HTERT RPE-1 (cell line): ENCODE measurements around the gene GTF2H4.

Source experiments
- in situ Hi-C: fragments of 300-500 bp; cut with MboI; formaldehyde crosslinking; loops from 4 replicates; pipeline ENCODE4 v1.14.3; 2020; ENCODE audit warnings: low sequenced_read_pairs

Gene GTF2H4

DNA sequence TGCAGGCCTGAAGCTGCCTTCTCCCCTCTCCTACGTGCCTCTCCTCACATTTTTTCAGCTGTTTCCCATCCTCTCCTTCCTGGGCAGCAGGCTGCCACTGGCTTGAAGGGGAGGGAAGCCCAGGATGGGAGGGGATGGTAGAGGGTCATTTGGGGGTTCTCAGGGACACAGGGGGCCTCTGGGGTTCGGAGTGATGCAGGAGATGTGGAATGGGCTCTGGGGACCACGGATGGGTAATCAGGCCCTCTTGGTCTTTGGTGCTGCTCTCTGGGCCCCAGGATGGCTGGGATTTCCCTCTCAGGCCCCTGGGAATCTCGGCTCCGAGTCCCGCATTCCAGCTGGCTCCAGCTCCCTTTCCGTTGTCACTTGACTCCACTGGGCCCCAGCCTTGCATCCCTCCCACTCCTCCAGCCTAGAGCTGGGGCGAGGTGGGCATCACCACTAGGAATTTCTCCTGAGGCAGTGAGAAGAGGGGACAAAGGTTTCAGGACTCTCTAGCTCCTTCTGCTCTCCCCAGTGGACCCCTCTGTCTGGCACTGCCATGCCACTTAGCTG is 25.7 kb upstream of the GTF2H4 start:
- in situ Hi-C loops = no loop called here

DNA sequence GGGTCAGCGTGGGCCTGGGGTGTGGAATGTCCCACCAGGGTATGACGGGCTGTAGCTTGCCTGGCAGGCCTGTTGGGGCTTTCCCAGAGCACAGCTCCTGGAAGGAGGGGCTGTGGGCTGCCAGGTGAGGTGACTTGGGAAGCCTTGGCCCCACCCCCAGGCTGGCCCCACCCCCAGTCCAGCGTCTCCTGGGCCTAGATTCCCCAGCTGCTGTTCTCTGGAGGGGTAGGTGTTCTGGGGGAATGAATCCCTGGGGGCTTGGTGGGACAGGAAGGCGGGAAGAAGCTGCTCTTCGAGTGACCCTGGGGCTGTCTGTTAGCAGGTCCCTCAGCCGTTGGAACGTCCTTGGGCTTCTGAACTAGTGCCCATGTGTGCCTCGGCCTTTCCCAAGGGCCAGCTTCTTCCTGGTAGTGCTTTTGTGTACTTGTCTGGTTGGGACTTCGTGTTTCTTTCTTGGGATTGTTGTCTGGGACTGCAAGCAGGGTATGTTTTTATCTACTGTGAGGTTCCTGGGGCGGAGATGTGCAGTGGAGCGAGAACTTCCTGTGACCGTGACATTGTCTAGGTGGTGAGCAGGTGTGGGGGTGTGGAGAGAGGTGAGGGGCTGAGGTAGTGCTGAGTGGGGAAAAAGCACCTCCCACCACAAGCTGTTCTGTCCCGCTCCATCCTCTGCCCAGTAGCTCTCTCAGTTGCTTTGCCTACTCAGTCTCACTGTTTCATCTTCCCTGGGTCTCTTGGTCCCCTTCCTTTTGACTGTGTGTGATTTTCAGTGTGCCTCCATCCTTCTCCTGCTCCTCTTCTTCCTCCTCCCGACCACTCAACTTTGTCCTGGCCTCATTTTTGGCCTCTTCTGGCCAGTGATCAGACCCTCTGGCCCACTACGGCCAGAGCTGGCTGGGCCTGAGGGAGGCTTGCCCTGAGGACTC is 25.0 kb upstream of the GTF2H4 start:
- in situ Hi-C loops = no loop called here

DNA sequence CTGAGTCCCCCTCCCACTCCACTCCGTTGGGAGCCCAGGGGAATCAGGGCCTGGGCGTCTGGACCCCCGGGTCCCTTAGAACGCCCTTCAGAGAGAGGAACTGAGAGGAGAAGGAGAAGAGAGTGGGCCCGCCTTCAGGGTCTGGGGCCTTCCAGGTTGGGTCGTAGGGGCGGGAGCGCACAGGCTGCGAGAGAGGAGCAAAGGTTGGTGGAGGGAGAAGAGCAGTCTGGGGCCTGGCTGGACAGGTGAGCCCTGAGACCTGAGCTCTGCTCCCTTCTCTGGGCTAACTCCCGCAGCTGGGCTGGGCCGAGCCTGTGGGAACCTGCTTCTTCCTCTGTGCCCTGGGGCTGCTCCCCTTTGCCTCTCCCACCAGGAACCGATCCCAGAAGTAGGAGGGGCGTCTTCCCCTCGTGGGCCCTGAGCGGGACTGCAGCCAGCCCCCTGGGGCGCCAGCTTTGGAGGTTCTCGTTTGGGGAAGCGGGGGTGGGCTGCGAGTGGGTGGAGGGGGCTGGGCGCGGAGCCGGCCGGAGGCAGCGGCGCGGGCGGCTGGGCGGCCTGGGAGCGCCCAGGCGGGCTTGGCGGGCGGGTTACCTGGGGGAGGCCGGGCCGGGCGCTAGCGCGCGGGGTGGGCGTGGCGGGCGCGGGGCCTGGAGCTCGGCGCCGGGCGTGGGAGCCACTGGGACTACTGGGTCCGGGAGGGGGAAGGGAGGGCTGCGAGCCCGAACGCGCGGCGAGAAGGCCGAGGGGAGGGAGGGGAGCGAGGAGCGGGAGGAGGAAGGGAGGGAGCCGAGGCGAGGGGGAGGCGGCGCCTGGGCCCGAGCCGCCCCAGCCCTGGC is 24.1 kb upstream of the GTF2H4 start, which contains the start of gene DDR1:
Gene DDR1 (plus strand): TSS at position 835 of the 836 bp plus-strand sequence. CDS start 4,211 bp downstream, outside the sequence.
- in situ Hi-C loops = no loop called here

DNA sequence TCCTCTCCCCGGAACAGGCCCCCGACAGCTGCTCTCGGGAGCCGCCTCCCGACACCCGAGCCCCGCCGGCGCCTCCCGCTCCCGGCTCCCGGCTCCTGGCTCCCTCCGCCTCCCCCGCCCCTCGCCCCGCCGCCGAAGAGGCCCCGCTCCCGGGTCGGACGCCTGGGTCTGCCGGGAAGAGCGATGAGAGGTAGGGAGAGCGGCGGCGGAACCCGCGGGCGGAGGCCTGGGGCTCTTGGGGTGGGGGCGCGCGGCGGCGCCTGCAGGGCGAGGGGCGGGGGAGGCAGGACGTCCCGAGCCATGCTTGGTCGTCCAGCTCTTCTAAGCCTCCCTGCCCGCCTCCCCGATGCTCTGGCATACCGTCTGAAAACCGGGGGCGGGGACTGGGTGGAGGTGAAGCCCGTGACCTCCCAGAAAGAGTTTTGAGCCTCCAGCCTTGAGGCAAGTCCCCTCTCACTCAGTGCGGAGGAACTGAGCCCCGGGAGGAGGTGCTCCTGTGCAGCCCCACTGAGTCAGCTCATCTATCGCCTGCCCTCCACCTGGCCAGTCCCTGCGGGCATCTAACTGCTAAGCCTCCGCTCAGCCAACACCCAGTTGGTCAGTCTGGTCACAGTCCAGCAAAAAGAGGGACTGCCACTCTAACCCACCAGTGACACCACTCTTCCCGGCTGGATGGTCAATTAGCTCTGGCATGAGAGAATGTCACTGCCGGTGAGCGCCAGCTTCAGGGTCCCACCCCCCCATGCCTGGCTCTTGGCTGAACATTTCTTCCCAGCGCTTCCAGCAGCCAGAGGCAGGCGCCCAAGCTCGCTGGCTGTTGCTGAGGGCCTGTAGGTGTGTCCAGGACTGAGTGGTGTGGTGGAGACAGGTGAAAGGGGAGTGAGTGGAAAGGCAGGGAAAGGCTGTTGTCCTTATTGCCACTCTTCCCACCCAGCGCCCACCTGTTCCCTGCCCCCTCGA is 23.2 kb upstream of the GTF2H4 start:
- in situ Hi-C loops = no loop called here

DNA sequence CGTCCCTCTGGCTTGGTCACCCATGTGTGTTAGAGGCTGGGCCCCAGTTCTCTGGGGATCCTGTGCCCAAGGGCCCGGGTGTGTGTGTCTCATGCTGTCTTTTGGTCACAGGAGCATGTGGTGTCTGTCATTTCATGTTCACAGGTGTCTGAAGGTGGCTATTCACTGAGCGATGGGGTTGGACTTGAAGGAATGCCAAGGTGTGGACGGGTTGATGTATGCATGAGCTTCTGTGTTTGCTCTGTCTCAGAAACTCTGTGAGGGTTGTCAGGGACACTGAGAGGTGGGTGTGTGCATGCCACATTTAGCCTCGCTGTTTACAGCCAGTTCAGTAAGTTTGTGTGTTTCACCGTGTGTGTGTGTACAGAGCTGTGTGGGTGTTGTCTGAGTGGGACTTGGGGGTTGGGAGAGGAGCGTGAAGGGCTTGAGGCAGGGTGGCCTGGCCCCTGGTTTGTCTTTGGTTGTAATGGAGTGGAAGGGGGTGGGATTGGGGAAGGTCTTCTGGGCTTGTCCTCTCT is 22.5 kb upstream of the GTF2H4 start:
- in situ Hi-C loops = no loop called here

DNA sequence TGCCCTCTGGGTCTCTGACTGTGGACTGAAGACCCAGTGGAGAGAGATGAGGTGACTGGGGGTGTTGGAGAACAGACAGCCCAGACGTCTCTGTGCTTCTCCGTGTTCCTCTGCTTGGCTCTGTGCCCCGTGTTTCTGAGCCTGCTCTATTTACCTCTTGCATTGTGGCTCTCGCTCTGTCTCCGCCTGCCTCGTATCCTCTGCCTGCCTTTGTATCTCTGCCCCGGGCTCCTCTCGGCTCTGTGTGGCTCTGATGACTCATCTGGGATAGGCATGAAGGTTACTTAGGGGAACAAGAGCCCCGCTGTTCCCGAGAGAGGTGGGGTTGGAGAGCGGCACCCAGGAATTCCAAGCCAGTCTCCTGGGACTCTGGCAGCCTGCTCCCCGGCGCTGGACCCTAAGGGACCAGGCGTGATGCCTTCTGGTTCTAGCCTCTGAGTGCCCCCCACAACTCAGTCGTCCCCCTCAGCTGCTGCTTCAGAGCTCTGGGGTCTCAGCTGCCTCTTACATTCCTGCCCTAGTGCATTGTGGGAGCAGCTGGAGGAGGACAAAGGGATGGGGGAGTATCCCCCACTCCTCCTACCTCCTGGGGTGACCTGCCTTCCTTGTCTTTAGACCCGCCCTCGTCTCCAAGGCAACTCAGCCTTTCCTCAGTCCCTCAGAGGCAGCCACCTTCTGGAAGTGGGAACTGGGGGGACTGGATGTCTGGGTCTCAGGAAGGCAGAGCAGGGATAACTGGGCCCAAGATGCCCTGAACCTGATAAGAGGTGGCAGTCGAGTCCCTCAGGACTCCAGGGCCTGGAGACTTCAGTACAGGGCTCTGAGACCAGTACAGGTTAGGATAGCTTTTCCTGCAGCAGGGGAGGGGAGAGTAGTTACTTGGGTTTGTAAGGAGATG is 21.8 kb upstream of the GTF2H4 start:
- in situ Hi-C loops = no loop called here

DNA sequence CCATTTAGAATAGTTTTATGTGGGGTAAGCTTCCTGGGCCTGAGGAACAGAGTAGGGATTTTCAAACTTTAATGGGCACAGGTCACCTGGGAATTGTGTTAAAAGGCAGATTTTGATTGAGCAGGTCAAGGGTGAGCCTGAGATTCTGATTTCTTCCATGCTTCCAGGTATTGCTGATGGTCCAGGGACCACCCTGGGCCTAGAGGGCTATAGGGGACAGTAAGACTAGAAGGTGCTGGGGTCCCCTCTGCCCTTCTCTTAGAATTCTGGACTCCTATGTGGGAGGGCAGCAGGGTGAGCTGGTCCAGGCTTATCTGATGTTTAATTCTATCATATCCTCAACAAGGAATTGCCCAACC is 21.1 kb upstream of the GTF2H4 start:
- in situ Hi-C loops = no loop called here

DNA sequence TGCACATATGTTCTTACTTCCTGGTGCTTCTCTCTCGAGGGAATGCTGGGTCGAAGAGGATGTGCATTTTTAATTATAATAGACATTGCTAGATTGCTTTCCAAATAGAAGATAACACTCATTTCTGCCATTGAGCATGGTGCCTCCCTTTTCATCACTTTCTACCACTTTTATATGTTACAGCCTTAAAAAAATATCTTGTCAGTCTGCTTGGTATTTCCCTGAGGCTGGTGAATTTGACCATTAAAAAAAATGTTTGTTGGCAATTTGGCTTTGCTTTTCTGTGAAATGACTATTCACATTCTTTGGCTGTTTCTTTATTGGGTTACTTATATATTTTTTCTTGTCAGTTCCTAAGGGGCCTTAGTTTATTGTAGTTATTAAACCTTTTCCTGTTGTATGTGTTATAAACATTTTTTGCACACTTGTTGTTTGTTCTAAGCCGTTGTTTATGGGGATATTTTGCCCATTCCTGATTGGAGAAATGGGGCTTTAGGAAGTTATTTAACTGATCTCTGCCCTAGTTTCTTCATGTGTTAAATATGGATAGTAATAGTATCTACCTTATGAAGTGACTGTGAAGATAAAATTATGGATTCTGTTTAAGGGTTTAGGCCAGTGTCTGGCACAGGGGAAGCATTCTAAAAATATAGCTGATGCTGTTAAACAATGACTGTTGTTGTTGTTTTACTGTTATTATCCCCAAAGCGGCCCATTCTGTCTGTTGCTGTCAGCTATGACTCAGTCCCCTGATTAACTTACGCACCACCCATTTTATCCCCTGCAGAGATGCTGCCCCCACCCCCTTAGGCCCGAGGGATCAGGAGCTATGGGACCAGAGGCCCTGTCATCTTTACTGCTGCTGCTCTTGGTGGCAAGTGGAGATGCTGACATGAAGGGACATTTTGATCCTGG is 19.8 kb upstream of the GTF2H4 start:
- in situ Hi-C loops = no loop called here

DNA sequence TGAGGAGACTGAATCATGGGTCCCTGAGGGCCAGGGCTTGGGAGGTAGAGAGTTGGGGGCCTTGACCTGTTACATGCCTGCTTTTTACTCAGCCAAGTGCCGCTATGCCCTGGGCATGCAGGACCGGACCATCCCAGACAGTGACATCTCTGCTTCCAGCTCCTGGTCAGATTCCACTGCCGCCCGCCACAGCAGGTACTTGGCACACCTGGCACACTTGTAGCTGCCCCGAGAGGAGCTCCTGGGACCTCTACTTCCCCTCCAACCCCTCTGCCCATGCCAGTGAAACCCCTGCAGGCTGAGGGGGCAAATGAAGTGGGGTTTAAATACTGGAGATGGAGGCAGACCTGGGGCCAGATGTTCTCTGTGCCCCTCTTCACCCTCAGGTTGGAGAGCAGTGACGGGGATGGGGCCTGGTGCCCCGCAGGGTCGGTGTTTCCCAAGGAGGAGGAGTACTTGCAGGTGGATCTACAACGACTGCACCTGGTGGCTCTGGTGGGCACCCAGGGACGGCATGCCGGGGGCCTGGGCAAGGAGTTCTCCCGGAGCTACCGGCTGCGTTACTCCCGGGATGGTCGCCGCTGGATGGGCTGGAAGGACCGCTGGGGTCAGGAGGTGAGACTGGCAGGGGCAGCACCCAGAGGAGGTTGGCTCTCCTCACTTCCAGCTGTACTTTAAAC is 19.1 kb upstream of the GTF2H4 start:
- in situ Hi-C loops = no loop called here

DNA sequence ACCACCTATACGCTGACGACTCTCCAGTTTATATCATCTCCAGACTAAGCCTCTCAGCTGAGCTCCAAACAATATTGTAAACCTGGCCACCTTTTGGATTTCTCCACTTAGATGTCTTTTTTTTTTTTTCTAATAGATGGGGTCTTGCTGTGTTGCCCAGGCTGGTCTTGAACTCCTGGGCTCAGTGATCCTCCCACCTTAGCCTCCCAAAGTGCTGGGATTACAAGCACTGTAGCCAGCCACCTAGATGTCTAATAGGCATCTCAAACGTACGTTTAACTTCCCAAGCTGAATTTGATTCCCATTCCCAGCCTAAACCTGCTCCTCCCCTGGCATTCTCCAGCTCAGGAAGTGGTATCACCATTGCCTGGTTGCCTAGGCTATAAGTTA is 18.5 kb upstream of the GTF2H4 start:
- in situ Hi-C loops = no loop called here

DNA sequence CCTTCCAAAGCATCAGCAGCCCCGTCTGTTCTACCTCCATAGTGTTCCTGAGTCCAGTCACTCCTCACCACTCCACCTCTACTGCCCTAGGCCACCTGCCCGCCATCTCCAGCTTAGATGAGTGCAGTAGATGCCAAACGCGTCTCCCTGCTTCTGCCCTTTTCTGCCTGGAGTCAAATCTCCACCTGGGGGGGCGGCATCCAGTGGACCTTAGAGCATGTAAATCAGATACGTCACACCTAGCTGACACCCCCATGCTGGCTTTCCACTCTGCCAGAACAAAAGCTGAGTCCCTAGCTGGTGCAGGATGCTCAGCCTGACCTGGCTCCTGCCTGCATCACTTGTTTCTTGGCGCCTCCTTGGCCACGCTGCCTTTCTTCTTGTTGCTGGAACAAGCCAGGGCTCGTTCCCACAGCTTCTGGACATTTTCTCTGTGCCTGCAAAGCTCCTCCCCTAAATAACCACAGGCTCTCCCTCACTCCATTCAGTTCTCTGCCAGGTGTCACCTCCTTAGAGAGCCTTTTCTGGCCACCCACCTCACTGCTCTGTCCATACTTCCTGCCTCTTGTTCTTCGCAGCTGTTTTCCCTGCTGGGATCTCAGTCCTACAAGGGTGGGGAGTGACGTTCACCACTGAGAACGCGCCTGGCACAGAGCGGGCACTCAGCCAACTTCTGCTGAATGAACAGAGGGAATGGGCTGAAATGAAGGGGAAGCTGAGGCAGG is 17.9 kb upstream of the GTF2H4 start:
- in situ Hi-C loops = no loop called here

DNA sequence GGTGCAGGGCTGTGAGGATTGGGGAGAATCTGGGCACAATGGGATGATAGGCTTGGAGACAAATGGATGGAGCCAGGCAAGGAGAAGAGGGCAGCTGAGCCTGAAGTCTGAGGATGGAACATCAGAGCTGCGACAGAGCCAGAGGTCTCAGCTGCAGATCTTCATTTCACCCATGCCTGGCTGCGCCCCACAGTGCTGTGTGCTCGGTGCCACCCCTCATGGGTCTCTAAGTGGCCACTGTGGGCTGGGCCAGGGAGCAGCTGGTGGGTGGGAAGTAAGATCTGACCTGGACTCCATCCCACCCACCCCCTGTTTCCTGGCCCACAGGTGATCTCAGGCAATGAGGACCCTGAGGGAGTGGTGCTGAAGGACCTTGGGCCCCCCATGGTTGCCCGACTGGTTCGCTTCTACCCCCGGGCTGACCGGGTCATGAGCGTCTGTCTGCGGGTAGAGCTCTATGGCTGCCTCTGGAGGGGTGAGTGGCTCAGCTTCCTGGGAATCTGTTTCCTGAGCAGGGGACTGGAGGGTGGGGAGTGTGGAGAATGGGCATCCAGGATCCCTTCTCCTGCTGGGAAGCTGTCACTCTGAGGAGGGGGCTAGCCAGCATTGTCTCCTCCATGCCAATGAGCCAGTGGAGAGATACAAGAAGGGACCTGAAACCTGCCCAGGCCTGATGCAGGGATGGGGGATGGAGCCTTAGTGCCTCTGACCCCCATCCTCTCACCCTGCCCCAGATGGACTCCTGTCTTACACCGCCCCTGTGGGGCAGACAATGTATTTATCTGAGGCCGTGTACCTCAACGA is 17.2 kb upstream of the GTF2H4 start:
- in situ Hi-C loops = no loop called here

DNA sequence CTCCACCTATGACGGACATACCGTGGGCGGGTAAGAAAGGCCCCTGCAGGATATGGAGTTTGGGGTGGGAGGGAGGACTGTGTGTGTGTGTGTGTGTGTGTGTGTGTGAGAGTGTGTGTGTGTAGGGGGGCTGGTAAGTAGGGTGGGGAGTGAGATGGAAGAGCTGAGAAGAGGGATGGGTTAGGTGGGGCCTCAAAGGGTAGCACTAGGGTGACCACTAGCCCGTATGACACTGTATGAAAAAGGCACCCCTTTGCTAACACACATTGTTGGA is 16.6 kb upstream of the GTF2H4 start:
- in situ Hi-C loops = no loop called here

DNA sequence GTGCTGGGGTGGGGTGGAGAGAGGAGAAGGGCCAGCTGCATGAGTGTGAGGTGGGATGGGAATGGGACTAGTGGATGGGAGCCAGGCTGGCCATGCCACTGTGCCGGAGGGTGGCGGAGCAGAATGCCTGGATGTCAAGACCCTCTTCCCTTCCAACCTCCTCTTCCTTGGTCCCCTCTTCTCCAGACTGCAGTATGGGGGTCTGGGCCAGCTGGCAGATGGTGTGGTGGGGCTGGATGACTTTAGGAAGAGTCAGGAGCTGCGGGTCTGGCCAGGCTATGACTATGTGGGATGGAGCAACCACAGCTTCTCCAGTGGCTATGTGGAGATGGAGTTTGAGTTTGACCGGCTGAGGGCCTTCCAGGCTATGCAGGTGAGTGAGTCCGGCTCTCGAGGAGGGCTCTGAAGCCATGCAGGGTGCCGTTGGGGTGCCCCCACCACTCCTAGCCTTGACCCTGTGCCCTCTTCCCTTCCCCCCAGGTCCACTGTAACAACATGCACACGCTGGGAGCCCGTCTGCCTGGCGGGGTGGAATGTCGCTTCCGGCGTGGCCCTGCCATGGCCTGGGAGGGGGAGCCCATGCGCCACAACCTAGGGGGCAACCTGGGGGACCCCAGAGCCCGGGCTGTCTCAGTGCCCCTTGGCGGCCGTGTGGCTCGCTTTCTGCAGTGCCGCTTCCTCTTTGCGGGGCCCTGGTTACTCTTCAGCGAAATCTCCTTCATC is 16.0 kb upstream of the GTF2H4 start:
- in situ Hi-C loops = no loop called here

DNA sequence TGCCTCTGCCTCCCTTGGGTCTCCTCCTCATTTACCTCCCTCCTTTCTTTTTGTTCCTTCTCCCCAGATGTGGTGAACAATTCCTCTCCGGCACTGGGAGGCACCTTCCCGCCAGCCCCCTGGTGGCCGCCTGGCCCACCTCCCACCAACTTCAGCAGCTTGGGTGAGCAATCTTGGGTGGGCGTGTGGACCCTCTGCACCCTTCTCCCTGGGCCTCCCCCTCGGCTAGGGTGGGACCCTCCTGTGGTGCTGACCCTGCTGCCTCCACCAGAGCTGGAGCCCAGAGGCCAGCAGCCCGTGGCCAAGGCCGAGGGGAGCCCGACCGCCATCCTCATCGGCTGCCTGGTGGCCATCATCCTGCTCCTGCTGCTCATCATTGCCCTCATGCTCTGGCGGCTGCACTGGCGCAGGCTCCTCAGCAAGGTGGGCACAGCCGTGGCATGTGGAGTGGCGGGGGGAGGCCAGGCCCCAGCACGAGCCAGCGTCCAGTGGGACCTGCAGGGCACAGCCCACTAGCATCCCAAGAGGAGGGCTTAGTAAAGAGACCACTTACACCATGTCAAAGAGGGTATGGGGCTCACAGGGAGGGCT is 14.9 kb upstream of the GTF2H4 start:
- in situ Hi-C loops = no loop called here
